ENCODE data around the gene PDCD5. TPM values are rescaled to one million over a fixed set of nuclear protein-coding genes. Genes with fewer than 3 reads are reported as not detected.

PDCD5 gene
- total RNA-seq, 4 donors from 2014 or later: 97.3 to 127 (median 110) TPM

- H3K9me3 ChIP-seq: no peaks in the 10 kb centered on the region
- no peak for DNase-seq
- H3K4me3 ChIP-seq: no peak overlapping the region
- H3K27me3 ChIP-seq: no peaks in the 10 kb centered on the region
- 90 to 92% methylated on average over 9 to 14 of the region's 14 CpGs for WGBS, 2 donors
- H3K4me1 ChIP-seq: no peaks in the 10 kb centered on the region
- no peak overlapping the region for H3K27ac ChIP-seq
- peaks cover 4 to 97% (median 39%) of the 10 kb centered on the region in 3 donors for H3K36me3 ChIP-seq
- intact Hi-C loops (cut with DNase I): no loop called here
- TF ChIP-seq POLR2A (IDR thresholded peaks at IDR 0.05): no peak
- no peak for TF ChIP-seq CTCF (IDR thresholded peaks at IDR 0.05)
Observed at GRCh38 chr19:32603961-32604360, 23.0 kb downstream of the PDCD5 start.

GRCh38 chr19:32605544-32605943 lies 24.6 kb downstream of the PDCD5 start:
- Histone ChIP-seq H3K27me3 (no peaks in the 10 kb centered on the region), H3K9me3 (no peaks in the 10 kb centered on the region), H3K27ac (no peak overlapping the region), H3K36me3 (peaks cover 4 to 97% (median 37%) of the 10 kb centered on the region in 3 donors), H3K4me3 (no peak overlapping the region), H3K4me1 (no peaks in the 10 kb centered on the region)
- 75 to 88% methylated on average over 1 to 15 of the region's 21 CpGs for WGBS, 2 donors
- no peak for DNase-seq
- intact Hi-C loops (cut with DNase I): no loop called here
- TF ChIP-seq POLR2A (IDR thresholded peaks at IDR 0.05) (no peak), CTCF (IDR thresholded peaks at IDR 0.05) (no peak)

GRCh38 chr19:32606289-32606688 lies 25.3 kb downstream of the PDCD5 start:
- intact Hi-C loops (cut with DNase I): no loop called here
- DNase-seq: no peak
- 69 to 84% methylated on average over 8 to 9 of the region's 15 CpGs for WGBS, 2 donors
- Histone ChIP-seq H3K27ac (no peak overlapping the region), H3K9me3 (no peaks in the 10 kb centered on the region), H3K27me3 (no peaks in the 10 kb centered on the region), H3K36me3 (peaks cover 4 to 97% (median 31%) of the 10 kb centered on the region in 3 donors), H3K4me3 (no peak overlapping the region), H3K4me1 (no peaks in the 10 kb centered on the region)
- TF ChIP-seq POLR2A (IDR thresholded peaks at IDR 0.05): no peak
- TF ChIP-seq CTCF (IDR thresholded peaks at IDR 0.05): no peak

- no peak overlapping the region for H3K27ac ChIP-seq
Observed at GRCh38 chr19:32607479-32607878, 26.5 kb downstream of the PDCD5 start.

GRCh38 chr19:32611161-32611560 lies 30.2 kb downstream of the PDCD5 start:
- Histone ChIP-seq H3K9me3 (no peaks in the 10 kb centered on the region), H3K4me1 (no peaks in the 10 kb centered on the region), H3K27me3 (no peaks in the 10 kb centered on the region), H3K27ac (no peak overlapping the region), H3K4me3 (no peak overlapping the region), H3K36me3 (peaks cover 18 to 97% (median 26%) of the 10 kb centered on the region in 3 donors)
- intact Hi-C loops (cut with DNase I): no loop called here
- DNase-seq: no peak
- 92 to 93% methylated on average over 5 of the region's 5 CpGs for WGBS, 2 donors
- TF ChIP-seq POLR2A (IDR thresholded peaks at IDR 0.05) (no peak), CTCF (IDR thresholded peaks at IDR 0.05) (no peak)

More at GRCh38 chr19:32607479-32607878, 26.5 kb downstream of the PDCD5 start:
- no peak overlapping the region for H3K4me3 ChIP-seq
- intact Hi-C loops (cut with DNase I): no loop called here
- WGBS, 2 donors: 94 to 100% methylated on average over 1 to 3 of the region's 20 CpGs
- DNase-seq: no peak
- peaks cover 4 to 97% (median 31%) of the 10 kb centered on the region in 3 donors for H3K36me3 ChIP-seq
- H3K27me3 ChIP-seq: no peaks in the 10 kb centered on the region
- no peaks in the 10 kb centered on the region for H3K4me1 ChIP-seq
- no peaks in the 10 kb centered on the region for H3K9me3 ChIP-seq
- TF ChIP-seq POLR2A (IDR thresholded peaks at IDR 0.05): no peak
- TF ChIP-seq CTCF (IDR thresholded peaks at IDR 0.05): no peak
